Tibial nerve (tissue), 4 donors: ENCODE measurements around the gene MLKL. TPM values are rescaled to one million over a fixed set of nuclear protein-coding genes. Genes with fewer than 3 reads are reported as not detected.

Experiments
- DNase-seq, 2 donors: peaks; one replicate each; pipeline ENCODE4 v3.0.0-alpha.2; 2019; ENCODE audit warnings: low spot score in 2 of 2
- H3K27ac ChIP-seq, 4 donors: fragments of 200-600 bp; sonication (generic) in 3 of 4; one replicate each; pipeline ENCODE4 v1.5.1; 2017 to 2019; ENCODE audit warnings: mild to moderate bottlenecking in 1 of 4
- H3K27me3 ChIP-seq, 2 donors: fragments of 200-600 bp; sonication (generic) in 1 of 2; one replicate each; pipeline versions ENCODE4 v1.5.1 to v1.6.0; 2017 to 2019
- H3K36me3 ChIP-seq, 3 donors: fragments of 200-600 bp; sonication (generic); one replicate each; pipeline ENCODE4 v1.5.1; 2018 to 2019
- H3K4me1 ChIP-seq, 4 donors: fragments of 200-600 bp; sonication (generic) in 3 of 4; one replicate each; pipeline ENCODE4 v1.5.1; 2017 to 2019
- H3K4me3 ChIP-seq, 4 donors: fragments of 200-600 bp; sonication (generic) in 3 of 4; one replicate each; pipeline ENCODE4 v1.5.1; 2017 to 2019; ENCODE audit warnings: mild to moderate bottlenecking in 1 of 4, moderate library complexity in 1 of 4
- H3K9me3 ChIP-seq, 4 donors: fragments of 200-600 bp; sonication (generic) in 3 of 4; one replicate each; pipeline ENCODE4 v1.5.1; 2017 to 2019
- EP300 ChIP-seq, 2 donors: sonication (generic); formaldehyde crosslinking; IDR thresholded peaks; one replicate each; pipeline ENCODE4 v1.6.1; 2017; ENCODE audit warnings: antibody characterized with exemption in 2 of 2, mild to moderate bottlenecking in 1 of 2
- POLR2A ChIP-seq, 2 donors: fragments of 450-650 bp; IDR thresholded peaks; one replicate each; pipeline ENCODE4 v1.6.1; 2017; ENCODE audit warnings: antibody characterized with exemption in 2 of 2, mild to moderate bottlenecking in 2 of 2, moderate library complexity in 2 of 2
- WGBS, 2 donors: methylation state at CpG; one replicate each; pipeline ENCODE4 v1.1.5; 2018; 5-methylcytosine and 5-hydroxymethylcytosine counted together
- total RNA-seq, 4 donors: library from RNA; depleted of rRNA; stranded (reverse); fragments of >200 nt; gene quantifications; one replicate each; pipeline ENCODE4 v1.1.0, GENCODE V29; 2016
- TF ChIP-seq, protein P1 (sequence below), 5 experiments: fragments of 200-600 bp in 3 of 5; fragments of 450-650 bp in 2 of 5; sonication (generic) in 3 of 5; IDR thresholded peaks; one replicate each; pipeline ENCODE4 v1.5.1; 2016 to 2019; ENCODE audit warnings: antibody characterized with exemption in 5 of 5, mild to moderate bottlenecking in 3 of 5, moderate library complexity in 2 of 5

Gene MLKL
- total RNA-seq, 4 donors from 2014 or later: 4.8 to 22.8 (median 10.2) TPM

DNA sequence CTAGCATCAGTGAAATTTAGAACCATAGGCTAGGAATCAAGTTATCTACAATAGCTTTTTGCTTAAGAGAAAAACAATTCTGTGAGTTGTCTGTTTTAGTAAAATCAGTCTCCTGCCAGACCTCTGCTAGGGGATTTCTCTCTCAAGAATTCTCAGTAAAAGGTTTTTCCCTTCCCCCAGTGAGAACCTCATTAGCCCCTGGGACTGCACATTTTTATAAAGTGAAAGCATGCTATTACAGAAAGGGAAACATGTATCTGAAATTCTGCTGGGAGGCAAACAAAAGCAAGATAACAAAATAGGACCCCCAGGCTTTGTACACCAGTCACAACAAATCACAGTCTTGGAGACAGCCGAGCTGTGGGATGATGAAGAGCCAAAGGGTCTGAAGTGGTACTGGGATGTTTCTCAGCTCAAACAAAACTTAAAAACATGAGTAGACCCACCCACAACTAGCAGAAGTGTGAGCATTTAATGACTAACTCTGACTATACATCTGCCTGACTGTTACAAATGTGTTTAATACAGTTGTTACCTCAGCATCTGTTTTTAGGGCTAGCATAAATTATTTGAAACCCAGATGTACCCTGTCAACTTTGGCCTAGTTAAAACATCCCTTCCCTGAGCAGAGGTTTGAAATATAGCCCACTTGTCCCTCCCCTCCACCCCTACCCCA is 73.8 kb downstream of the MLKL start:
- 31 to 69% methylated on average over 1 of the region's 1 CpG for WGBS, 2 donors
- Histone ChIP-seq H3K4me3 (no peak overlapping the region), H3K9me3 (no peaks in the 10 kb centered on the region), H3K27ac (no peak overlapping the region), H3K27me3 (no peaks in the 10 kb centered on the region), H3K4me1 (peaks cover 0 to 11% (median 0%) of the 10 kb centered on the region in 4 donors), H3K36me3 (peaks cover 0 to 98% (median 44%) of the 10 kb centered on the region in 3 donors)
- TF ChIP-seq POLR2A (IDR thresholded peaks at IDR 0.05): no peak
- TF ChIP-seq, protein P1, sequence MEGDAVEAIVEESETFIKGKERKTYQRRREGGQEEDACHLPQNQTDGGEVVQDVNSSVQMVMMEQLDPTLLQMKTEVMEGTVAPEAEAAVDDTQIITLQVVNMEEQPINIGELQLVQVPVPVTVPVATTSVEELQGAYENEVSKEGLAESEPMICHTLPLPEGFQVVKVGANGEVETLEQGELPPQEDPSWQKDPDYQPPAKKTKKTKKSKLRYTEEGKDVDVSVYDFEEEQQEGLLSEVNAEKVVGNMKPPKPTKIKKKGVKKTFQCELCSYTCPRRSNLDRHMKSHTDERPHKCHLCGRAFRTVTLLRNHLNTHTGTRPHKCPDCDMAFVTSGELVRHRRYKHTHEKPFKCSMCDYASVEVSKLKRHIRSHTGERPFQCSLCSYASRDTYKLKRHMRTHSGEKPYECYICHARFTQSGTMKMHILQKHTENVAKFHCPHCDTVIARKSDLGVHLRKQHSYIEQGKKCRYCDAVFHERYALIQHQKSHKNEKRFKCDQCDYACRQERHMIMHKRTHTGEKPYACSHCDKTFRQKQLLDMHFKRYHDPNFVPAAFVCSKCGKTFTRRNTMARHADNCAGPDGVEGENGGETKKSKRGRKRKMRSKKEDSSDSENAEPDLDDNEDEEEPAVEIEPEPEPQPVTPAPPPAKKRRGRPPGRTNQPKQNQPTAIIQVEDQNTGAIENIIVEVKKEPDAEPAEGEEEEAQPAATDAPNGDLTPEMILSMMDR (IDR thresholded peaks at IDR 0.05): no peak
- DNase-seq: no peak

DNA sequence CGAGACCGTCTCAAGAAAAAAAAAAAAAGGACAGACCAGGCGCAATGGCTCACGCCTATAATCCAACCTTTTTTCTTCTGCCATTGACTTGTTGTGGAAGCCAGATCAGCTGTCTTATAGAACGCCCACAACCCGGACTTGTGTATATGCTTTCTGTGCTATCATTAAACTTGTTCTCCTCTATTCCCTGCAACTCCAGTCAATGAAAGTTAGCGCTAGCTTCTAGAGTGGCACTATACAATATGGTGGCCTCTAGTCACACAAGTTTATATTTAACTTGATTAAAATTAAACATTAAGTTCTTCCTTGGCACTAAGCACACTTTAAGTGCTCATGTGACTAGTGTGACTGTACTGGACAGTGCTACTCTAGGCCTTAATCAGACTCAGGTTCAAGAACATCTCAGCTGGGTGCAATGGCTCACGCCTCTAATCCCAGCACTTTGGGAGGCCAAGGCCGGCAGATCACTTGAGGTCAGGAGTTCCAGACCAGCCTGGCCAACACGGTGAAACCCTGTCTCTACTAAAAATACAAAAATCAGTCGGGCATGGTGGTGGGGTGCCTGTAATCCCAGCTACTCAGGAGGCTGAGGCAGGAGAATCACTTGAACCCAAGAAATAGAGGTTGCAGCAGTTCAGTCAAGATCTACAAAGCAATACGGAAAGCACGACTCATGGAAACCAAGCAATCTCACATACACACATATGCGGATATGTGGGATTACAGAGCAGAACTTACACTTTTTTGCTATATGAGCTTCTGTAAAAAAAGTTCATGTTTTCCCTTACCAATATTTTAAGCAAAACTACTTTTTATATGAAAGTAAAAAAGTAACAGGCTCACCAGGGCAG is 74.9 kb downstream of the MLKL start:
- 88 to 90% methylated on average over 14 of the region's 14 CpGs for WGBS, 2 donors
- no peaks in the 10 kb centered on the region for H3K27me3 ChIP-seq

DNA sequence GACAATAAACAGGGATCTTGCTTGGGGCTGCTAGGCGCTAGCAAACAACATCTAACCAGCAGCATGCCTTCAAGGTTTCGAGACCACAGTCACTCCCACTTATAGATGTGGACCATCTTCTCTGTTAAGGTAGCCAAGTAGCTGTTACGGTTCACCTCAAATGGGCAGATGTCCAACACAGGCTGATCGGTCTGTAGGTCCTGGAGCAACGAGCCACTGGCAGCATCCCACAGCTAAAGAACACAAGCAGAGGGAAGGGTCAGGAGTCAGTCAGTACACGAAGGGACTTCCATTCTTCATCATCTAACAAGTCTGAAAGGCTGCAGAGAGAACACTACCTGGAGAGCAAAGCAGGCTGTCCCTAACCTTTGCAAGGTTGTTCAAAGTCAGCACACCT is 76.8 kb downstream of the MLKL start:
- H3K27ac ChIP-seq: no peak overlapping the region
- TF ChIP-seq, protein P1 (IDR thresholded peaks at IDR 0.05): no peak
- no peak for TF ChIP-seq POLR2A (IDR thresholded peaks at IDR 0.05)
- TF ChIP-seq EP300 (IDR thresholded peaks at IDR 0.05): no peak
- H3K4me1 ChIP-seq: peaks cover 0 to 11% (median 0%) of the 10 kb centered on the region in 4 donors
- H3K27me3 ChIP-seq: no peaks in the 10 kb centered on the region
- no peaks in the 10 kb centered on the region for H3K9me3 ChIP-seq
- H3K36me3 ChIP-seq: peaks cover 0 to 84% (median 22%) of the 10 kb centered on the region in 3 donors
- H3K4me3 ChIP-seq: no peak overlapping the region
- no peak for DNase-seq
- 81 to 84% methylated on average over 6 of the region's 6 CpGs for WGBS, 2 donors

More for the DNA sequence above, 74.9 kb downstream of the MLKL start:
- Histone ChIP-seq H3K4me3 (no peak overlapping the region), H3K4me1 (peaks cover 0 to 11% (median 0%) of the 10 kb centered on the region in 4 donors), H3K27ac (no peak overlapping the region), H3K9me3 (no peaks in the 10 kb centered on the region), H3K36me3 (peaks cover 0 to 92% (median 38%) of the 10 kb centered on the region in 3 donors)
- TF ChIP-seq EP300 (IDR thresholded peaks at IDR 0.05): no peak
- TF ChIP-seq, protein P1 (IDR thresholded peaks at IDR 0.05): no peak
- no peak for TF ChIP-seq POLR2A (IDR thresholded peaks at IDR 0.05)
- DNase-seq: no peak

DNA sequence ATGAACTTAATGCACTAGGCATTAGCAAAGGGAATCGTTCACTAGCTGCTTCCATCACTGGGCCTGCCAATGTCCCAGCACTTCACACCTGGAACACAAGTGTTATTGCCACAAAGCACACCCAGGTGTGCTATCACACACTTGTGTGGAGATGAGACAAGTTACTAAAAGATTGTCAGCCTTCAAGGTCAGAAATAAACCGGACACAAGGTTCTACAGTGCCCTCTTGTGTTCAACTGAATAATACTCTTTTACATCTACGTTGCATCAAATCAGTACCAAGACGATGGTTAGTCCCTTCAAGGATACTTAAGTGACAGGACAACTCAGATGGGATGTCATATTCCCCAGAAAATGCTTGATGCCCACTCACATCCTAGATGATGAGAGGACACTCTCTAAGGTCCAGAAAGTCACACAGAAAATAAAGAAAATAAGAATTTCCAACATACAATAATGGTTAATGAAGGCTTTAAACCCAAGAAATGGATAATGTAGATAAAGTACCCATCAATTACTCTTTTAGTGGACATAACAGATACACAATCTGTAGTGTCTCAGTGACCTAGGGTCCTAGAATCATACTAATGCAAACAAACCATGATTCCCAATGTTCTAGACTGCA is 77.3 kb downstream of the MLKL start:
- 23 to 25% methylated on average over 4 of the region's 4 CpGs for WGBS, 2 donors
- Histone ChIP-seq H3K4me3 (no peak overlapping the region), H3K4me1 (peaks cover 0 to 11% (median 0%) of the 10 kb centered on the region in 4 donors), H3K27me3 (no peaks in the 10 kb centered on the region), H3K27ac (no peak overlapping the region), H3K36me3 (peaks cover 0 to 79% (median 17%) of the 10 kb centered on the region in 3 donors), H3K9me3 (no peaks in the 10 kb centered on the region)
- peak in 1 of 2 donors; percentile 6 for DNase-seq
- no peak for TF ChIP-seq POLR2A (IDR thresholded peaks at IDR 0.05)
- TF ChIP-seq, protein P1 (IDR thresholded peaks at IDR 0.05): peak; percentile 51 to 61 (median 56)
